RWPE1 (cell line): ENCODE results near the gene NEK9.
A peak's percentile ranks its signal among the peaks of the same experiment; 100 is the strongest.

Experiments used
- CTCF ChIA-PET: fragments of 350-600 bp; sonication (Branson Sonifier 250); formaldehyde crosslinking; extraction: SDS; loops from one replicate; lab custom pipeline; 2021; lab: Yijun Ruan, JAX
- POLR2A ChIA-PET: fragments of 400-600 bp; formaldehyde crosslinking; extraction: SDS; loops from one replicate; lab custom pipeline; 2020; ENCODE audit warnings: antibody characterized with exemption; ENCODE audit not compliant: low non-redundant PET; lab: Yijun Ruan, JAX
- DNase-seq: peaks from one replicate; pipeline ENCODE4 v3.0.0; 2012; ENCODE audit warnings: low spot score
- H3K27ac ChIP-seq: fragments of 450-650 bp; 2 replicates; pipeline ENCODE4 v1.5.1; 2017
- CTCF ChIP-seq: fragments of 450-650 bp; conservative IDR thresholded peaks from 2 replicates; pipeline ENCODE4 v1.5.1; 2017; ENCODE audit warnings: low read depth, mild to moderate bottlenecking

Gene NEK9

GRCh38 chr14:75059642-75060041 is 67.2 kb downstream of the NEK9 start:
- no peak overlapping the region for H3K27ac ChIP-seq
- no peak for DNase-seq
- CTCF ChIA-PET, result interaction anchor here (0.6 kb wide), 1 partner anchor 242 kb away, joined by 3 read pairs; no protein-coding TSS in a partner anchor
- TF ChIP-seq CTCF, result no peak
- POLR2A ChIA-PET, result no interaction called here

DNA sequence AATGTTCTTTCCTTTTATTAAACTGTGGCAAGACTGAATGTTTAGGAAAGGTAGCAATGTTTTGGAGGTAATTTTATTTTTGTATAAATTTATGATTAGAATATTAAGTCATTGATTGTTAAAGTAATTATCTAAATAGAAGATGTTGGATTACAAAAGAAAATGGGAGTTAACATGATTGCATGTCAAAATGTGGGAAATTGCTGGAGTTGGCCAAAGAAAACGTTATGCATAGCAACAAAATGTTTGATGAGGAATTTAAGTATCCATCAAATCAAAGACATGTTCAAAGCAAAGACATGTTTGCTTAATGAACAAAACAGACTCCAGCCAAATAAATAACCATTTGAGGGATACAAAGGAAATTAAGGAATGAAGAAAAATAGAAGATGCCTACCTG is 72.4 kb downstream of the NEK9 start:
- ChIA-PET POLR2A (no interaction called here), CTCF (interaction anchor here (1.0 kb wide), 1 partner anchor 110 kb away, joined by 5 read pairs; no protein-coding TSS in a partner anchor)
- TF ChIP-seq CTCF, result no peak
- H3K27ac ChIP-seq, result no peak overlapping the region
- no peak for DNase-seq

DNA sequence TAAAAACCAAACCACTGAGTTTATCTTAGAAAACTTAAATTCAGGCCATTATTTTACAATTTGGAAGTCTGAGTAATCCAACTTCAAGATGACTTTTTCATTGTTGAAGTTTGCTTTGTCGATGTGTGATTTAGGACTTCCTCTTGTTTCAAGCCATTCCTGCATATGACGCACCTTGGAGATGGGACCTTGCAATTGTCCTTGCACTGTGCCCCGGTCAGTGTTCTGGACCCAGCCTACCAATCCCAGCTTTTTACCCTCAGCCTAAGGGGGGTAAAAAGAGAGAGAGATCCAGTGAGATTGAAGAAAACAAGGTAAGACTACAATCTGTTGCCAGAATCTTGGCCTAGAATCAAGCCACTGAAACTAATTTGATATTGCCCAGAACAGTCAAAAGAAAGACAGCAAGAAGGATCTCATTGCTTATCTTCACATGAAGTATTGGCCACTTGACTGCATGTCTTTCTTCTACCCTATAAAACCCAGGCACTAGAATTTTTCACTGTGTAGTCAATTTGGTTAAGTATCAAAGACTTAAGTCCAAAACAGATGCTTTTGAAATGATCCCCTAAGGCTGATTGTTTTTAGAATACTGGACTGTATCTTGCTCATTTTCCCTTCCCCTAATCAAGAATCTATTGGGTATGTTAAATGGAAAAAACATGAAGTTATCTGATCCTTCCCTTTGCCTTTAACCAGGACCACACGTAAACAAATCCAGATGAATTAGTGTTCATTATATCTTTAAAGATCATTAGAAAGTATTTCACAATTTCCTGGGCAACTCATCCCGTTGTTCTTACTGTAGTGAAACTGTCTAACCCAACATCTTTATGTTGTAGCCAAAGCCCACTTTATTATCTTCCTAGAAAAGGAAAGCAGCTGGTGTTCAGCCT is 73.2 kb downstream of the NEK9 start:
- no peak for TF ChIP-seq CTCF
- ChIA-PET POLR2A (interaction anchor here (0.7 kb wide), 1 partner anchor 8 kb away, joined by 3 read pairs; no protein-coding TSS in a partner anchor), CTCF (no interaction called here)
- no peak overlapping the region for H3K27ac ChIP-seq
- DNase-seq, result no peak

- ChIA-PET CTCF (interaction anchor here (0.6 kb wide), 1 partner anchor 36 kb away, joined by 3 read pairs; no protein-coding TSS in a partner anchor), POLR2A (interaction anchor here (0.6 kb wide), 1 partner anchor 19 kb away, joined by 4 read pairs; no protein-coding TSS in a partner anchor)
- DNase-seq, result no peak
Observed at GRCh38 chr14:75051556-75051899, 75.3 kb downstream of the NEK9 start.

DNA sequence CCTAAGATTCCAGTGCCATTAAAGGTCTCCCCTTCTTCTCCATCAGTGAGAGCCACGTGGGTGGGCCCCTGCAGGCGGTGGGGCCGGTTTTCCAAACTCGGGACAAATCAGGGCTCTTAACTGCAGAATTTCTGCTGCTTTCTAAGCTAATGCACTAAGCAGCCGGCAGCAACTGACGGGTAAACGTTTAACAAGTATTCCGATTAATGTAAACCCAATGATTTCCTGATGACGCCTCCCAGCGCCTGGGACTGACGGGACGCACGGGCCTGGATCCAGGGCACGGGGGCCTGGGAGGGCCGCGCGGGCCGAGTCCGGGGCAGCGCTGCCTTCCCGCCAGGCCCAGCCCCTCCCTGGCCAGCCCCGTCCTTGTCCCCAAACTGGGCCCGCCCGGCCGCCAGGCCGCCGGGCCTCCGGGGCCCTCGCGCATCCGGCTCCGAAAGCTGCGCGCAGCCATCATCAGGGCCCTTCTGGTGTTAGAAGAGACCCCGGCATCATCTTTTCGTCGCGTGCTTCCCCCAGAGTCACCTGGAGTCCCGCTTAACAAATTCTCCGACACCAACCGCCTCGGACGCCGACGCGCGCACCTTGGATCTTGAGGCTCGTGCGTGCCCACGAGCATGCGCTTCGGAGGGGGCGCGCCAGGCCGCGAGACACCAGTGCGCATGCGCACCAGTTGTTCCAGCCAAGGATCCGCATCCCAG is 75.8 kb downstream of the NEK9 start, which contains the start of gene MLH3:
MLH3 (minus strand) TSS at position 616 of the 704 bp plus-strand sequence. CDS start 1,812 bp downstream, outside the sequence.
- POLR2A ChIA-PET, result interaction anchor here (0.6 kb wide), 1 partner anchor 20 kb away, joined by 4 read pairs; no protein-coding TSS in a partner anchor
- CTCF ChIA-PET, result no interaction called here
- TF ChIP-seq CTCF, result no peak
- peak; percentile 93 for DNase-seq
- H3K27ac ChIP-seq, result peak within 1 kb of the TSS; percentile 80

More at GRCh38 chr14:75051556-75051899, 75.3 kb downstream of the NEK9 start:
- H3K27ac ChIP-seq, result peak overlapping the region; percentile 80
- no peak for TF ChIP-seq CTCF

DNA sequence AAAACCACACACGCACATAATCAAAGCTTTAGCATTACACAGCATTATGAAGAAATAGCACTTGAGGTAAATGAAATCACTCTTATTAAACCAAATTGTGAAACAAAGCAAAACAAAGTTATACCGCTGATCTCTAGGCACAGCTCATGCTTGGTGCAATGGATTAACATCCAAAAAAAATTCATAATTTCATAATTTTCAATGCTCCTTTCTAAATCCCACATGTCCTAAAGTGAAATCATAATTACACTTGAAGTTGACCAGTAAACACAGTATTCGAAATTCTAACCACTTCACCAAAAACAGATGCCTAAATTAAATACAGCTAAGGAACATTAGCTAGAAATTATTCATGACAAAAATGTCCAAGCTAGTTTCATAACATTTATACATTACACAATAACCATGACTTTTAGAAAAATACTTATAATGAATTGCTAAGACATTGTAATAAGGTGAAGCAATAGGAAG is 77.1 kb downstream of the NEK9 start:
- no peak overlapping the region for H3K27ac ChIP-seq
- no peak for TF ChIP-seq CTCF
- no peak for DNase-seq
- ChIA-PET POLR2A (no interaction called here), CTCF (interaction anchor here (0.7 kb wide), 1 partner anchor 39 kb away, joined by 4 read pairs; no protein-coding TSS in a partner anchor)
